GM12892 (cell line): ENCODE measurements around the gene RBP3.

Experiments
- DNase-seq: peaks from one replicate; pipeline ENCODE4 v3.0.0; 2011; ENCODE audit not compliant: insufficient read length
- FAIRE-seq: peaks from 2 replicates; lab custom pipeline; 2011; peaks lifted over from hg19 to GRCh38; lab: Jason Lieb, UNC
- POLR2A ChIP-seq: IDR thresholded peaks from 2 replicates; pipeline ENCODE4 v1.6.1; 2011; ENCODE audit warnings: low read depth, low read length, control low read depth
- POLR2AphosphoS5 ChIP-seq: IDR thresholded peaks from 2 replicates; pipeline ENCODE4 v1.6.1; 2011; ENCODE audit warnings: low read depth, low read length, control low read depth
- TAF1 ChIP-seq: IDR thresholded peaks from 2 replicates; pipeline ENCODE4 v1.6.1; 2011; ENCODE audit warnings: low read depth, mild to moderate bottlenecking, control low read depth, low read length, borderline replicate concordance

Gene RBP3

DNA sequence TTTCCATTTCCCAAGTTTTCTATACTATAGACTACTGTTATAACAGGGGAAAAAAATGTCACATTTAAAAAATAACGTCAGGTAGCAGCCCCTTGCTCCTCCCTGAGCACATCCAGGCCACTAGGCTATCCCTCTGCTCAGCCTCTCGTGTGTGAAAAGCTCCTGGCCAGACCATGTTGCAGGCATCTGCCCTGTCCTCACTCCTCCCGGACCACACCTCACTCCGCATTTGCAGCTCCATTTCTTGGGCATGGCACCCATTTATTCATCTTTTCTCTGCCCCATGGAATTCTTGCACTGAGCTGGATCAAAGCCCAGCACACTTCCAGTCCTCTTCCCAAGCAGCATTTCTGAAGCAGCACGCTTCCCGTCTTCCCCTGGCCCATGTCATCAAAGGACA is 27.4 kb upstream of the RBP3 start:
- TF ChIP-seq TAF1, result no peak
- FAIRE-seq, result no peak

DNA sequence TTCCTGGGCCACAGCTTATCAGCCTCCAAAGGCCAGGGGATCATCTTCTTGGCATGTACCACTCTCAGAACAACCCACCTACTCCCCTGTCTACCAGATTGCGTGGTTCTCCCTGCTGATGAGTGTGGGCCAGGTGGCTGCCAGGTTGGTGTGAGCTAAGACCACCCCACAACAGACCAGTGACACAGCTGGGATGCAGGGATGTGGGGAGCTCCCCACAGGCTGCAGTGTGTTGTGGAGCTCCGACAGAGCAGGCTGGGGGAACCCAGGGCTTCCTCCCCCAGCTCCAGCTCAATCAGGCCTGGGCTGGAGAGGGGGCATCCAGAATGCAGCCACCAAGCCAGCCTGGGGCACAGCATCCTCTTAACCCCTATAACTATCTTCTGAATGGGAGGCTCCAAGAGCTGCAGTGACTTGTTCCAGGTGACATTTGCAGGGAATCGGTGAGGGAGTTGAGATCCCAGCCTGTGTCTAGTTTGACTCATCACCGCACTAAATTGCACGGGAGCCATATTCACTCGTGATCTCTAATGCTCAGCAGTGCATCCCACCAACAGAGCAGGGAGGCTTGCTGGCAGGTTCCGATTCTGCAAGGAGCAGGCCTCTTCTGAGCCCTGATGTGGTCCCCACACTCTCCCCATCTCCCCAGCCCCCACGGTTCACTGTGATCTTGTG is 26.5 kb upstream of the RBP3 start:
- TF ChIP-seq POLR2A (no peak), POLR2AphosphoS5 (no peak), TAF1 (no peak)
- DNase-seq (no peak), FAIRE-seq (no peak)

More for the DNA sequence above, 27.4 kb upstream of the RBP3 start:
- no peak for DNase-seq

DNA sequence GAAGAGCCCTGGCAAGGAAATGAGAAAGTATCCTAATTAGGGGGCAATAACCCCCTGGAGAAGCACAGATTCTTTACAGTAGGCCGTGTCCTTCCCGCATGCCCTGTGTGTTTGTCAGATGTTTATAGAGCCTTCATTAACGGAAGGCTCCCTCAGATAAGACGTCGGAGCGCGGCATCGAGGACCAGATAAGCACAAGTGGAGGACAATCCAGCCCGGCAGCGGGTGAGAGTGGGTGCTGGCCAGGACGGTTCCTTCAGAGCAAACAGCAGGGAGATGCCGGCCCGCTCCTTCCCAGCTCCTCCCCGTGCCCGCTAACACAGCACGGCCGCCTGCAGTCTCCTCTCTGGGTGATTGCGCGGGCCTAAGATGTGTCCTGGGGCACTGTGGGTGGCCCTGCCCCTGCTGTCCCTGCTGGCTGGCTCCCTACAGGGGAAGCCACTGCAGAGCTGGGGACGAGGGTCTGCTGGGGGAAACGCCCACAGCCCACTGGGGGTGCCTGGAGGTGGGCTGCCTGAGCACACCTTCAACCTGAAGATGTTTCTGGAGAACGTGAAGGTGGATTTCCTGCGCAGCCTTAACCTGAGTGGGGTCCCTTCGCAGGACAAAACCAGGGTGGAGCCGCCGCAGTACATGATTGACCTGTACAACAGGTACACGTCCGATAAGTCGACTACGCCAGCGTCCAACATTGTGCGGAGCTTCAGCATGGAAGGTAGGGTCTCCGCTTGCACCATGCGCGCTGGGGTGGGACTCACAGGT is 25.7 kb upstream of the RBP3 start, which contains the start of gene GDF2:
Gene GDF2 (plus strand): TSS at position 155 of the 762 bp plus-strand sequence. CDS start 215 bp downstream, at position 370.
- DNase-seq, result no peak
- no peak for TF ChIP-seq POLR2AphosphoS5
- TF ChIP-seq POLR2A, result no peak
- no peak for TF ChIP-seq TAF1
- no peak for FAIRE-seq

DNA sequence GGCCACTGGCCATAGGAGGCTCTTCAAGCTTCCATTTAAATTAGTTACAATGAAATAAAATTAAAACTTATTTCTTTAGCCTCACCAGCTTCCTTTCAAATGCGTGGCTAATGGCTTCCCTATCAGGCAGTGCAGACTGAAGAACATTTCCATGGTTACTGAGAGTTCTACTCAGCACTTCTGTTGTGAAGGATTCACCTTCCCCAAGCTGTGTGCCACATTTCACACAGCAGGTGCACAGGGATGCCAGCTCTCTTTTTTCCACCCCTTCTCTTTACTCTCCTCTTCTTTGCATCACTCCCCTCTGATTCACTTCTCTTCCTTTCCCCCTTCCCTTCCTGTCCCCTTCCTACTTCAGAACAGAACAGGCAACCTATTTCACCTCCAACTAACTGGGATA is 25.1 kb upstream of the RBP3 start:
- DNase-seq (no peak), FAIRE-seq (no peak)
- no peak for TF ChIP-seq POLR2A
- TF ChIP-seq POLR2AphosphoS5, result no peak
- TF ChIP-seq TAF1, result no peak

DNA sequence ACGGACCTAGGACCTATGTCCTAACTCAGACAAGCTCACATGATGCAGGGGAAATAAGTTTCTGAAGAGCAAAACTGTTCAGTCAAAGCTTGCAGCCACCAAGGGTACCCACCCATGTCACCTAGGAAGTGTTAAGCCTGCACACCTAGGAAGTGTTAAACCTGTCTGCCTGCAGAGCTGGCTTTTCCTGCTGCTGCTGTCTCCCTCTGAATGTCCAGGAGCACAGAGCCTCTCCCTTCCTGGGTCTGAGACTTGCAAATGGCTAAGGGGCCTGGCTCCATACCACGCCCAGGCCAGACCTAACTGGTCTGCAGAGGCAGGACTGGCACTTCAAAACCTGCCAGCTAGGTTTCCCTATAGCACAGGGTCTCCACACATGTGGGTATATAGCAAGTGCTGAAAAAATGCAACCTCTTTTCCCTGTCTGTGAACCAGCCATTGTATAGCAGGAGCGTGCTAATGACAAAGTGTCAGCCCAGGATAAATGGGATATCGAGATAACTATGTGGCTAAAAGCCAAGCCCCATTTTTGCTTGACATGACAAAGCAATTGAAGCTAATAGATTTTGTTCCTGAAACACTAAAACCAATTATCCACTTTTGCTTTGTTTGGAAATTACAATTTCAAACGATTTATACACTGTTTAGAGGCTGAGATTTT is 24.4 kb upstream of the RBP3 start:
- DNase-seq (no peak), FAIRE-seq (no peak)
- TF ChIP-seq TAF1 (no peak), POLR2AphosphoS5 (no peak), POLR2A (no peak)

DNA sequence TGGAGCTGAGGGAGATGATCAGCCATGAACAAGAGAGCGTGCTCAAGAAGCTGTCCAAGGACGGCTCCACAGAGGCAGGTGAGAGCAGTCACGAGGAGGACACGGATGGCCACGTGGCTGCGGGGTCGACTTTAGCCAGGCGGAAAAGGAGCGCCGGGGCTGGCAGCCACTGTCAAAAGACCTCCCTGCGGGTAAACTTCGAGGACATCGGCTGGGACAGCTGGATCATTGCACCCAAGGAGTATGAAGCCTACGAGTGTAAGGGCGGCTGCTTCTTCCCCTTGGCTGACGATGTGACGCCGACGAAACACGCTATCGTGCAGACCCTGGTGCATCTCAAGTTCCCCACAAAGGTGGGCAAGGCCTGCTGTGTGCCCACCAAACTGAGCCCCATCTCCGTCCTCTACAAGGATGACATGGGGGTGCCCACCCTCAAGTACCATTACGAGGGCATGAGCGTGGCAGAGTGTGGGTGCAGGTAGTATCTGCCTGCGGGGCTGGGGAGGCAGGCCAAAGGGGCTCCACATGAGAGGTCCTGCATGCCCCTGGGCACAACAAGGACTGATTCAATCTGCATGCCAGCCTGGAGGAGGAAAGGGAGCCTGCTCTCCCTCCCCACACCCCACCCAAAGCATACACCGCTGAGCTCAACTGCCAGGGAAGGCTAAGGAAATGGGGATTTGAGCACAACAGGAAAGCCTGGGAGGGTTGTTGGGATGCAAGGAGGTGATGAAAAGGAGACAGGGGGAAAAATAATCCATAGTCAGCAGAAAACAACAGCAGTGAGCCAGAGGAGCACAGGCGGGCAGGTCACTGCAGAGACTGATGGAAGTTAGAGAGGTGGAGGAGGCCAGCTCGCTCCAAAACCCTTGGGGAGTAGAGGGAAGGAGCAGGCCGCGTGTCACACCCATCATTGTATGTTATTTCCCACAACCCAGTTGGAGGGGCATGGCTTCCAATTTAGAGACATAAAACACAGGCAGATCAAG is 22.6 kb upstream of the RBP3 start:
- no peak for FAIRE-seq
- TF ChIP-seq POLR2A, result no peak
- TF ChIP-seq POLR2AphosphoS5, result no peak
- TF ChIP-seq TAF1, result no peak
- no peak for DNase-seq

DNA sequence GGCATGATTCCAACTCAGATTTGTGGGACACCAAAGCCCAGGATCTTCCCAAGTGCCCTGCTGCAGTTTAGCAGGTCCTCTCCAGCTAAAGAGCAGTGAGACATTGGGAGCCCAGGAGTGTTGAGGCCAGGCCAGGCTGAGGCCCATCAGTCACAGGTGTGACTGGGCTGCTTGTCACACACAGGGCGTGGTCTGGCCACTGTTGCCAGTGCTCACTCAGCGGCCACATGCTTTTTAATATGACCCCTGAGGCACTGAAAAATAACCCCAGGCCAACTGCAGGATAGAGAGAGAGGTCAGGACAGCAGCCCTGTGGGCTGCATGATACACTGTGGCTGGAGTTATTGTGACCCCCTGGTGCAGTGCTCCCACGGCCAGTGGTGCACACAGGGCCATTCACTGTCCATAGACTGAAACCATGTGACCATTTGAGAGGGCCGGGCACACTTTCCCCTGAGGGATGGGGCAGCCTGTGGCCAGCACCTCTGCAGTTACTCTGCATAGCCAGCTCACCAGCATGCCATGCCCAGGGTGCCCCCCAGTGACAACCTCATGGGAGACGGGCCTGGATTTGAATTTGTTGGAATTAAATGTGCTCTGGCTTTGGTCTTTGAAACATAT is 21.7 kb upstream of the RBP3 start:
- no peak for DNase-seq
- no peak for FAIRE-seq
- no peak for TF ChIP-seq POLR2AphosphoS5
- no peak for TF ChIP-seq POLR2A
- no peak for TF ChIP-seq TAF1

DNA sequence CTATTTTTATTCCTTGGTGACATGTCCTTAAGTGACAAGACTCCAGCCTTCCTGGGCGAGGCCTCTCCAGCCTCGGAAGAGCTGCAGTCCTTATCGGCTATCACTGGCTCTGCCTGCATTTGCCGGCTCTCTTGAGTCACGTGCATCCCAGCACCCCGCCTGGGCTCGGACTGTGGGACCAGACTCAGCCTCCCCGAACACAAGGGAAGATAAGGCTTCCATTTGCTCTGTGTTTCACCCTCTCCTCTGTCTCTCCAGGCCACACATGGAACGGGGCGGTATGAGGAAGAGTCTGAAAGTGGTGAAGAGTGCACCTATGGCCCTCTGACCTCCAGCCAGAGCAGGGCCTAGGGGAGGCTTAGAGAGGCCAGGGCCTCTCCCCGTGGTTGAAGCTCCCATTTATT is 21.2 kb upstream of the RBP3 start:
- FAIRE-seq, result no peak

DNA sequence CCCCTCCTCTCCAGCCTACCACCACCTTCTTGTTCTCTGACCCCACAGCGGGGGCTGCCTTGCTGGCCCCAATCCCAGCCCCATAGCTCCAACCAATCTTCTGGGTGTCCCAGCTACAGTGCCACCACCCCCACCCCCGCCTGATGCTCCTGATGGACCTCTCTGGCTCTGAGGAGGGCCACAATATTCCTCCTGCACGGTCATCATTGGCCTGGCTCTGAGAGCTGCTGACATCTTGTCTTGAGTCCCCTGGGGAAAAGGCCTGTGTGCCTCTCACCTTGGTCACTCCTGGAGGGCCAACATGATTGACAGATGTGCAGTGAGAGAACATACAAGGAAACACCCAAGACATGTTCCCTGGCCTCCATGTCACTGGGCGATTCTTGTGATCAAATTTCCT is 18.3 kb upstream of the RBP3 start:
- TF ChIP-seq TAF1, result no peak
- TF ChIP-seq POLR2A, result no peak
- no peak for TF ChIP-seq POLR2AphosphoS5
- FAIRE-seq, result no peak
- no peak for DNase-seq

More for the DNA sequence above, 21.2 kb upstream of the RBP3 start:
- TF ChIP-seq POLR2A, result no peak
- no peak for TF ChIP-seq POLR2AphosphoS5
- TF ChIP-seq TAF1, result no peak
- no peak for DNase-seq

DNA sequence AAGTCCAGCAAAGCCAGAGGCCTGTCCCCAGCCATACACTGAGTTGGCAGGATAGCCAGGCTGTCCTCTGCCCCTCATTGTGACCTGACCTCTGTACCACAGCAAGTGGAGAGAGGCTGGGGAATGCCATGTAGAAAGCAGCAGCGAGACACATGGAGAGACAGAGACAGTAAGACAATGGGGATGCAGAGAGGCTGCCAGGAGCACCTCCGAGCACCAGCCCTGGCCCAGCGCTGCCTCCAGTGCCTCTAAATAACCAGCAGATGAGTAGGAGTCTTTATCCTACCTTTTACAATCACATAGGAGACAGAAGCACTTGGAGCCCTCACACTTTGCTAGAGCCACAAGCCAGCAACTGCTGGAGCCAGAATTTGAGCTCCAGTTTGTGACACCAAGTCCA is 17.8 kb upstream of the RBP3 start:
- DNase-seq, result no peak
- no peak for TF ChIP-seq POLR2A
- FAIRE-seq, result no peak

DNA sequence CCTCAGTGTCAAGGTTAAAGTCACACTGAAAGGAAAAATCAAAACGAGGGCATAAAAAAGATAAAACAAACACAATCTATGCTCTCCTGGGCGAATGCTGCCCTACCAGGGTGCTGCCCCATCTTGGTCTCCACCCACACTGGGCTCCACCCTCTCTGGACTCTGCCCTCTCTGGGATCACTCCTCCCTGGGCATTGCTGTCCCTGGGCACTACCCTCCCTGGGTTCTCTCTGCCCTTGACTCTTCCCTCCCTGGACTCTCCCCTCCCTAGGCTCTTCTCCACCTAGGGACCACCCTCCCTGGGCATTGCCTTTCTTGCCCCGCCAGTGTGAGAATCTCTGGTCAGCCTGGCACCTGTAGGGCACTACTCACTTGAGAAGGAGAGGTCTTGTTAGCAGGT is 17.4 kb upstream of the RBP3 start:
- no peak for DNase-seq
- TF ChIP-seq TAF1, result no peak
- TF ChIP-seq POLR2A, result no peak
- FAIRE-seq, result no peak
